ENCODE measurements around the gene BUD31. TPM values are rescaled to one million over a fixed set of nuclear protein-coding genes. Genes with fewer than 3 reads are reported as not detected.

Gene BUD31
- total and polyA plus RNA-seq, 10 of the 15 experiments (the other 5 are each of a cell fraction or from before 2014, with no cell fraction given): 74.2 to 317 (median 130) TPM

DNA sequence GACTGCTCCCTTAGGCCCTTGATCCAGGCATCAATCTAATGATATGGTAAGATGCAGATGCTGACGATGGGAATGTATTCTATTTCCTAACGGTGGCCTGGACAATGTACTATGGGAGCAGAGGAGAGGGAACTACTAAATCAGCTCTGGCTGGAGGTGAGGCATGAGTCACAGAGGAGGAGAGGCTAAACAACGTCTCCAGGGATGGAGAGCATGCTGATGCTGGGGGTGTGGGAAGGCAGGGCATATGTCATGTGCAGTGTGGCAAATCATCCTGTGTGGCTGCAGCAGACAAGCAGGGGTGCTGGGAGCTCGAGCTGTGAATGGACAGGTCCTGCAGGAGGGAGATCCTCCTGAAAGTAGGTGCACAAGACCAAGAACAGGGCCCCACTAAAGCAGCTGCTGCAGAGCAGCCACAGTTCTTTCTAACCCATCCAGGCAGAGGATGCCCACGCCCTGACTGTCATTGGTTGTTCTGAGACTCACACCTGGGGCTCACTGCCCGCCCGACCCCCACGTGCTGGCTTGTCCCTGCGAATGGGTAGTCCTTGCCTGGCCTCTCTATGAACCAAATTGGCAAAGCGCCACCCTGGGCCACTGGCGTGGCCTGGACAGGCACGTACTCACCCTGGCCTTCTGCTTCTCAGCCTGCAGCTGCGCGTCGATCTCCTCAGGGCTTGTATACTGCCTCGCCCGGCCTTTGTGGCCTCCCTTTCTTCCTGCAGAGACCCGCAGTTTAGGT lies 4.4 kb upstream of the BUD31 start:
- ChIA-PET RAD21 (ENCODE audit: unreplicated experiment) (no interaction called here), SMC1A (ENCODE audit: uncharacterized antibody, unreplicated experiment) (no interaction called here), CTCF (interaction anchor here (0.6 kb wide), 1 partner anchor 59 kb away, joined by 3 read pairs; no protein-coding TSS in a partner anchor), POLR2A (no interaction called here)
- DNase-seq (ENCODE audit: low read depth, low spot score) (no peak), FAIRE-seq (no peak), ATAC-seq (no peak)
- TF ChIP-seq RCOR1 (conservative IDR thresholded peaks at IDR 0.05; ENCODE audit: low read depth, low read length) (no peak), POLR2A (IDR thresholded peaks at IDR 0.05; ENCODE audit: low read depth, low read length) (peak; percentile 12; the same call in 1 of the 2 replicates)
- no peaks in the 10 kb centered on the region for H4K20me1 ChIP-seq (ENCODE audit: control insufficient read depth, insufficient read depth)
- peaks cover 43% of the 10 kb centered on the region for H3K79me2 ChIP-seq (ENCODE audit: control insufficient read depth, insufficient read depth, low read length)
- intact Hi-C loops (cut with micrococcal nuclease; ENCODE audit: unreplicated experiment): no loop called here
- peaks cover 17 to 20% of the 10 kb centered on the region in 2 experiments for H3K36me3 ChIP-seq (ENCODE audit: control insufficient read depth in 2 of 2, insufficient read depth in 2 of 2, low read length in 1 of 2)
- 86% methylated on average over 18 of the region's 18 CpGs for WGBS (ENCODE audit: insufficient coverage, insufficient replicate concordance, low lambda C conversion rate, missing lambda C conversion rate)
- H3K9me3 ChIP-seq (replicated peaks; ENCODE audit: control insufficient read depth, insufficient read depth, low read length): no peaks in the 10 kb centered on the region
- no peak overlapping the region for H3K27ac ChIP-seq (ENCODE audit: control insufficient read depth, insufficient read depth)
- BruUV-seq (replicated peaks): no TSS peak
- H3K4me3 ChIP-seq: no peak overlapping the region
- H2AFZ ChIP-seq (ENCODE audit: control insufficient read depth, low read depth, low read length): no peak overlapping the region
- no peak overlapping the region for H3K9ac ChIP-seq (ENCODE audit: control insufficient read depth, insufficient read depth, low read length)
- no peaks in the 10 kb centered on the region for H3K27me3 ChIP-seq (replicated peaks in 1 of 2; ENCODE audit: control insufficient read depth in 2 of 2, insufficient read depth in 2 of 2, low read length in 1 of 2)
- in situ Hi-C loops (cut with MboI): no loop called here
- H3K4me2 ChIP-seq (ENCODE audit: control insufficient read depth, insufficient read depth): no peak overlapping the region
- H3K4me1 ChIP-seq (ENCODE audit: control insufficient read depth, insufficient read depth, low read length): peaks cover 7% of the 10 kb centered on the region

- in situ Hi-C loops (cut with MboI) (no loop called here), intact Hi-C loops (cut with micrococcal nuclease; ENCODE audit: unreplicated experiment) (loop anchor here (5.0 kb wide), 1 partner anchor 33 kb away; the partner anchor contains the start of gene ARPC1B)
- no TSS peak for BruUV-seq (replicated peaks)
- Histone ChIP-seq H3K4me1 (ENCODE audit: control insufficient read depth, insufficient read depth, low read length) (peaks cover 7% of the 10 kb centered on the region), H3K4me2 (ENCODE audit: control insufficient read depth, insufficient read depth) (no peak overlapping the region), H3K79me2 (ENCODE audit: control insufficient read depth, insufficient read depth, low read length) (peaks cover 48% of the 10 kb centered on the region), H3K27me3 (replicated peaks in 1 of 2; ENCODE audit: control insufficient read depth in 2 of 2, insufficient read depth in 2 of 2, low read length in 1 of 2) (no peaks in the 10 kb centered on the region), H3K9me3 (replicated peaks; ENCODE audit: control insufficient read depth, insufficient read depth, low read length) (no peaks in the 10 kb centered on the region), H2AFZ (ENCODE audit: control insufficient read depth, low read depth, low read length) (no peak overlapping the region), H3K36me3 (ENCODE audit: control insufficient read depth in 2 of 2, insufficient read depth in 2 of 2, low read length in 1 of 2) (peaks cover 14 to 15% of the 10 kb centered on the region in 2 experiments), H4K20me1 (ENCODE audit: control insufficient read depth, insufficient read depth) (no peaks in the 10 kb centered on the region), H3K9ac (ENCODE audit: control insufficient read depth, insufficient read depth, low read length) (no peak overlapping the region), H3K4me3 (no peak overlapping the region), H3K27ac (ENCODE audit: control insufficient read depth, insufficient read depth) (no peak overlapping the region)
- ATAC-seq (no peak), DNase-seq (ENCODE audit: low read depth, low spot score) (no peak), FAIRE-seq (no peak)
- RAD21 ChIA-PET (ENCODE audit: unreplicated experiment): no interaction called here
- POLR2A ChIA-PET: interaction anchor here (0.6 kb wide), 1 partner anchor 1213 kb away, joined by 3 read pairs; no protein-coding TSS in a partner anchor
- 99% methylated on average over 9 of the region's 10 CpGs for WGBS (ENCODE audit: insufficient coverage, insufficient replicate concordance, low lambda C conversion rate, missing lambda C conversion rate)
- SMC1A ChIA-PET (ENCODE audit: uncharacterized antibody, unreplicated experiment): no interaction called here
- CTCF ChIA-PET: no interaction called here
- no peak for TF ChIP-seq ATF7 (IDR thresholded peaks at IDR 0.05; ENCODE audit: low read depth)
- TF ChIP-seq, protein P1, sequence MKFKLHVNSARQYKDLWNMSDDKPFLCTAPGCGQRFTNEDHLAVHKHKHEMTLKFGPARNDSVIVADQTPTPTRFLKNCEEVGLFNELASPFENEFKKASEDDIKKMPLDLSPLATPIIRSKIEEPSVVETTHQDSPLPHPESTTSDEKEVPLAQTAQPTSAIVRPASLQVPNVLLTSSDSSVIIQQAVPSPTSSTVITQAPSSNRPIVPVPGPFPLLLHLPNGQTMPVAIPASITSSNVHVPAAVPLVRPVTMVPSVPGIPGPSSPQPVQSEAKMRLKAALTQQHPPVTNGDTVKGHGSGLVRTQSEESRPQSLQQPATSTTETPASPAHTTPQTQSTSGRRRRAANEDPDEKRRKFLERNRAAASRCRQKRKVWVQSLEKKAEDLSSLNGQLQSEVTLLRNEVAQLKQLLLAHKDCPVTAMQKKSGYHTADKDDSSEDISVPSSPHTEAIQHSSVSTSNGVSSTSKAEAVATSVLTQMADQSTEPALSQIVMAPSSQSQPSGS (IDR thresholded peaks at IDR 0.05; ENCODE audit: low read length): no peak
- TF ChIP-seq USF1 (IDR thresholded peaks at IDR 0.05; ENCODE audit: borderline replicate concordance, extremely low read length, insufficient read depth, low read depth, low read length): no peak
- TF ChIP-seq LARP7 (IDR thresholded peaks at IDR 0.05): no peak
- no peak for TF ChIP-seq PKNOX1 (IDR thresholded peaks at IDR 0.05)
- TF ChIP-seq NFYB (IDR thresholded peaks at IDR 0.05; ENCODE audit: insufficient read depth, low read depth, low read length): no peak
- TF ChIP-seq SREBF1 (IDR thresholded peaks at IDR 0.05; ENCODE audit: low read length): no peak
- no peak for TF ChIP-seq GATAD2B (conservative IDR thresholded peaks at IDR 0.05; ENCODE audit: low read depth)
- no peak for TF ChIP-seq YBX1 (IDR thresholded peaks at IDR 0.05)
- no peak for TF ChIP-seq NR2F1 (conservative IDR thresholded peaks at IDR 0.05)
- TF ChIP-seq, protein P2, sequence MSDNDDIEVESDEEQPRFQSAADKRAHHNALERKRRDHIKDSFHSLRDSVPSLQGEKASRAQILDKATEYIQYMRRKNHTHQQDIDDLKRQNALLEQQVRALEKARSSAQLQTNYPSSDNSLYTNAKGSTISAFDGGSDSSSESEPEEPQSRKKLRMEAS (IDR thresholded peaks at IDR 0.05; ENCODE audit: low read depth, low read length): no peak
Observed at GRCh38 chr7:99404977-99405320, 3.8 kb upstream of the BUD31 start.
